Raji (cell line): ENCODE data around the gene THOC6.

Source experiments
- POLR2A ChIP-seq: IDR thresholded peaks from 2 replicates; pipeline ENCODE4 v1.6.1; 2011; ENCODE audit warnings: low read depth, low read length, control low read depth; ENCODE audit not compliant: insufficient read depth

The THOC6 gene

DNA sequence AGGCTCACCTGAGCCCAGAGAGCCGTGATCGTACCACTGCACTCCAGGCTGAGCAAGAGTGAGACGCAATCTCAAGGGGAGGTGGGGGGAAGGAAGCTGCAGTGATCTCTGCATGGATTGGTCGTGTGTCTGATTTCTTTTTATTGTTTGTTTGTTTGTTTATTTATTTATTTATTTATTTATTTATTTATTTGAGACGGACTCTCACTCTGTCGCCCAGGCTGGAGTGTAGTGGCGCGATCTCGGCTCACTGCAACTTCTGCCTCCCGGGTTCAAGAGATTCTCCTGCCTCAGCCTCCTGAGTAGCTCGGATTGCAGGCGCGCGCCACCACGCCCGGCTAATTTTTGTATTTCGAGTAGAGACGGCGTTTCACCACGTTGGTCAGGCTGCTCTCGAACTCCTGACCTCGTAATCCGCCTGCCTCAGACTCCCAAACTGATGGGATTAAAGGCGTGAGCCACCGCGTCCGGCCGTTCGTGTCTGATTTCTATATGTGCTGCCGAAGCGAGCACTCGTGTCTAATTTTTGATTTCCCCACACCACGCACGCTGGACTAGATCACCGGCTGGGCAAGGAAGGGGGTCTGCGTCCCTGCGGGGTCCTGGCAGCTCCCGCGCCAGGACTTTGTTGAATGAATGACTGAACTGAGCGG, 4.1 kb upstream of the THOC6 start:
- TF ChIP-seq POLR2A = no peak

DNA sequence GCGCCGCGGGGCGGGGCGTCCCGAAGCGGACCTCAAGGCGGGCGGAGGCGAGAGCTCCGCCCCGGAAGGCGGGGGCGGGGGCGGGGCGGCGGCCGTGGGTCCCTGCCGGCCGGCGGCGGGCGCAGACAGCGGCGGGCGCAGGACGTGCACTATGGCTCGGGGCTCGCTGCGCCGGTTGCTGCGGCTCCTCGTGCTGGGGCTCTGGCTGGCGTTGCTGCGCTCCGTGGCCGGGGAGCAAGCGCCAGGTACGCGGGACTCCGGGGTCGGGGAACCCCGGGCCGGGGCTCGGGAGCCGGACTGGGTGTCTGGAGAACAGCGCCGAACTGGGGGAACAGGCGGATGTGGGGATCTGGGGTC, 3.6 kb upstream of the THOC6 start, which contains the start of gene TNFRSF12A:
Gene TNFRSF12A (plus strand): TSS at position 122 of the 357 bp plus-strand sequence. CDS start 30 bp downstream, at position 152.
- peak; percentile 83 for TF ChIP-seq POLR2A

GRCh38 chr16:3020604-3021448, 3.0 kb upstream of the THOC6 start:
- no peak for TF ChIP-seq POLR2A

DNA sequence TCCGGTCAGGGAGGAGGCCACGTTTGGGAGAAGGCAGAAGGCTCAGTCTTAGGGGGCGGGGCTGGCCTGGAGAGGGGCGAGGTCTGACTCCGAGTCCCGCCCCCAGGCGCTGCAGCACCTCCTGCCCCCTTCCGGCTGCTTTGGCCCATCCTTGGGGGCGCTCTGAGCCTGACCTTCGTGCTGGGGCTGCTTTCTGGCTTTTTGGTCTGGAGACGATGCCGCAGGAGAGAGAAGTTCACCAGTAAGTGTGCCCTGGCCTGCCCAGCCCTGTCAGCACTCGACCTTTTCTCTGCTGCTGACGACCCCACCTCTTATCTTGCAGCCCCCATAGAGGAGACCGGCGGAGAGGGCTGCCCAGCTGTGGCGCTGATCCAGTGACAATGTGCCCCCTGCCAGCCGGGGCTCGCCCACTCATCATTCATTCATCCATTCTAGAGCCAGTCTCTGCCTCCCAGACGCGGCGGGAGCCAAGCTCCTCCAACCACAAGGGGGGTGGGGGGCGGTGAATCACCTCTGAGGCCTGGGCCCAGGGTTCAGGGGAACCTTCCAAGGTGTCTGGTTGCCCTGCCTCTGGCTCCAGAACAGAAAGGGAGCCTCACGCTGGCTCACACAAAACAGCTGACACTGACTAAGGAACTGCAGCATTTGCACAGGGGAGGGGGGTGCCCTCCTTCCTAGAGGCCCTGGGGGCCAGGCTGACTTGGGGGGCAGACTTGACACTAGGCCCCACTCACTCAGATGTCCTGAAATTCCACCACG, 2.2 kb upstream of the THOC6 start:
- TF ChIP-seq POLR2A = no peak

DNA sequence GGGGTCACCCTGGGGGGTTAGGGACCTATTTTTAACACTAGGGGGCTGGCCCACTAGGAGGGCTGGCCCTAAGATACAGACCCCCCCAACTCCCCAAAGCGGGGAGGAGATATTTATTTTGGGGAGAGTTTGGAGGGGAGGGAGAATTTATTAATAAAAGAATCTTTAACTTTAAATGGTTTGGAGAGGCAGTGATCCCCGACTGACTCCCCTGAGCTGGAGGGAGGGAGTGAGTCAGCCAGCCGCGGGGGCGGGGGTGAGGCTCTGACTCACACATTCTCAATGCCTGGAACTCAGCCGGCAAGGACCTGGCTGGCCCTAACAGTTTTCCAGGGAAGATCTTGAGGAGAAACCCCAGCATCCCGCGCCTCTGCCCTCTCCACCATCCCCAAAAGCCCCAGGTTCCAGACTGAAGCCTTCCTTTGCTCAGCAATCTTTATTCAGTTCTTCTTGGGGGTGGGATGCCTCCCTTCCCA, 1.6 kb upstream of the THOC6 start:
- 0 out of 2 replicates have a peak, but pooled peaks have one; percentile 15 for TF ChIP-seq POLR2A

DNA sequence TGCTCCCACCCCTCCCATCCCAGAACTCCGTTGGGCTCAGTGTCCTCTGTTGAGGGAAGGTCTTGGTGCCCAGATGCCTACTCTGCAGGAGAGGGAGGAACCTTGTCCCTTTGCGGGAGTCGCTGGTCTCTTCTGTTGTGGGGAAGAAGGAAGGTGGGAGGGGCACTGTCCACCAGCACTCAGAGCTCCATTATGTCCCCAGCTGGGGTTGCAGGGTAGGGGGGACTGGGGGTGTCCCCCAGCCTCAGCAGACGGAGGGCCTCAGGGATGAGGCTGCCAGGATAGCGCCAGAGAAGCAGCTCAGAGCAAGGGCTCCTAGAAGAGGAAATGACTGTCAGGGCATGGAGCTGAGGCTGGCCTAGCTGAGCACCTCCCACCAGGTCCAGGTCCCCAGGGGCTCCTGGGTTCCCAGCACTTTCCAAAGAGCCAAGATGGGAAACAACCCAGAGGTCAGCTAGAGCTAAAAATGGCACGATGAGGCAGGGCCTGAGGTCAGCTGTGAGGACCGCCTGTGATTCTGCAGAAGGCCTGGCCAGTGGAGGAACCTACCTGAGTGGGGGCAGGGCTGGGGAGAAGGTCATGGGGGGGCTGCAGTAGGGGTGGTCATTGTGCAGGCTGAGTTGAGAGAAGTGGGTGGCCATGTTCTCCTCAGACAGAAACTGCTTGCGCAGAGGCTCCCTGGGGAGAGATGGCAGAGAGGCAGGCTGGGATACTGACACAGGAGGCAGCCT, 986 bp upstream of the THOC6 start:
- TF ChIP-seq POLR2A = no peak

GRCh38 chr16:3023415-3023668, 493 bp upstream of the THOC6 start:
- no peak for TF ChIP-seq POLR2A

DNA sequence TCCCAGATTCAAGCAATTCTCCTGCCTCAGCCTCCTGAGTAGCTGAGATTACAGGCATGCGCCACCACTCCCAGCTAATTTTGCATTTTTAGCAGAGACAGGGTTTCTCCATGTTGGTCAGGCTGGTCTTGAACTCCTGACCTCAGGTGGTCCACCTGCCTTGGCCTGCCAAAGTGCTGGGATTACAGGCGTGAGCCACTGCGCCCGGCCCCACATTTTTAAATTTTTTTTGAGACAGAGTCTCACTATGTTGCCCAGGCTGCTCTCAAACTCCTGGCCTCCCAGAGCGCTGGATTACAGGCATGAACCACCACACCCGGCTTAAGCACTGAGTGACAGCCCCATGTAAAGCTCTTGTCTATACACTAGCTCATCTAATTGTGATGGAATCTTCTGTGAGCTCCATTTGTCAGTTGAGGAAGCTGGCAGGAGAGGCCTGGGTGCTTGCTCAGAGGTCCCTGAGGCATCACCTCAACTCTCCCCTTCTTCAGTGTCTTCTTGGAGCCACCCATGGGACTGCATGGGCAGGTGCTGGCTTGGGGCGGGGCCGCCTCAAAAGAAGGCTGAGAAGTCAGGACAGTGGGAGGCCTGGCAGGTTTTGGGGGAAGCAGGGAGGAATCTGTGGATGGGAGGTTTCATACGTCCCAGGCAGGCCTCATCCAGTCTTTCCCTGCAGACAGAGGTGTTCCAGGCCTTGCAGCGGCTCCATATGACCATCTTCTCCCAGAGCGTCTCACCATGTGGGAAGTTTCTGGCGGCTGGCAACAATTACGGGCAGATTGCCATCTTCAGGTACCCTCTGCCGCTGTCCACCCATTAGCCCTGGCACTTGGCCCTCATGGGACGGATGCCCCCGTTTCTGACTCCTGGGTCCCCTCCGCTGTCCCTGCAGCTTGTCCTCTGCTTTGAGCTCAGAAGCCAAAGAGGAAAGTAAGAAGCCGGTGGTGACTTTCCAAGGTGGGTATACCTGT, 1.5 kb downstream of the THOC6 start:
- no peak for TF ChIP-seq POLR2A

GRCh38 chr16:3026003-3026378, 2.2 kb downstream of the THOC6 start:
- no peak for TF ChIP-seq POLR2A

- TF ChIP-seq POLR2A = no peak
Measured at GRCh38 chr16:3026609-3027488, 3.0 kb downstream of the THOC6 start.

GRCh38 chr16:3027489-3027795, 3.6 kb downstream of the THOC6 start:
- no peak for TF ChIP-seq POLR2A

DNA sequence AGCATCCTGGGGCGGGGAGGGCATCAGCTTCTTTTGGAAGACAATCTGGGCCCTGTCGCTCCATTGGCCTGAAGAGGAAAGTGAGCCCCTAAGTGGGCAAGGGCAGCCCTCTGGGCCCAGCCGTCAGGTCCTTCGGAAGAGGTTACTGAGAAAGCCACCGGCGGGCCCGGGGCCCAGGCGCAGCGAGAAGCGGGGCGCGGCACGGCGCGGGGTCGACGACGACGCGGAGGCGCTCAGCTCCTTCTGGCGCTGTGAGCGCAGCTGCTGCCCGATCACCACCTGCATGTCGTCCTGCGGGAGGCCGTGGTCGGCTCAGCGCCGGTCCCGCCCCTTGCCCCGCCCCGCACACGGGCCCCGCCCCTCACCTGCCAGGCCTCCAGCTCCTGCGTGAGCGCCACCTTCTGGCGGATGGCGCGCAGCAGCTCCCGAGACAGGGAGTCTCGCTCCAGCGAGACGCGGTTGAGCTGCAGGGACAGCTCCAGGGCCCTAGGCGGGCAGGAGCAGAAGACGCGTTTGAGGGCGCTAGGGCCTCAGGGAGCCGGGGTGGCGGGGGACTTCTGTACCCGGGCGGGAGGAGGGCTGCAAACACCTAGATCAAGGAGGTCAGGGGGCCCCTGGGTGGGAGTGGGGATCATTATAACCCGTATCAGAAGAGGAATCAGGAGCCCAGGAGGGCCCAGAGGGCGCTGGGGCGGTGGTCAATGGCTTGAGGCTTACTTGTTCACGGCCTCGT, 4.3 kb downstream of the THOC6 start:
- TF ChIP-seq POLR2A = peak; percentile 58
